Endothelial cell of umbilical vein (primary cell): ENCODE measurements around the gene SELENOH.

Experiments
- CTCF ChIP-seq, 2 donors: IDR thresholded peaks; 1 replicate in 1 of 2; 2 replicates in 1 of 2; pipeline ENCODE4 v1.5.1; 2011; ENCODE audit warnings: low read length in 2 of 2, mild to moderate bottlenecking in 2 of 2, moderate library complexity in 2 of 2, control low read depth in 1 of 2, inconsistent platforms in 1 of 2, low read depth in 1 of 2; ENCODE audit not compliant: insufficient read depth in 1 of 2; ENCODE audit errors: extremely low read depth in 1 of 2
- EZH2 ChIP-seq: IDR thresholded peaks from 2 replicates; pipeline ENCODE4 v1.6.1; 2012; ENCODE audit warnings: borderline replicate concordance, low read depth, mild to moderate bottlenecking, moderate library complexity, low read length, inconsistent platforms; ENCODE audit not compliant: severe bottlenecking
- FOS ChIP-seq: IDR thresholded peaks from 2 replicates; pipeline ENCODE4 v1.6.1; 2011; ENCODE audit warnings: mild to moderate bottlenecking, low read length, moderate library complexity, borderline replicate concordance; ENCODE audit not compliant: insufficient read depth
- JUN ChIP-seq: IDR thresholded peaks from 2 replicates; pipeline ENCODE4 v1.6.1; 2011; ENCODE audit warnings: borderline replicate concordance, low read depth; ENCODE audit not compliant: insufficient read length, insufficient read depth
- MAX ChIP-seq: IDR thresholded peaks from 2 replicates; pipeline ENCODE4 v1.6.1; 2011; ENCODE audit not compliant: insufficient read depth, insufficient read length
- MYC ChIP-seq: IDR thresholded peaks from one replicate; pipeline ENCODE4 v1.6.1; 2011; ENCODE audit warnings: mild to moderate bottlenecking, low read depth, low read length
- POLR2A ChIP-seq: IDR thresholded peaks from 2 replicates; pipeline ENCODE4 v1.6.1; 2012; ENCODE audit warnings: low read depth, mild to moderate bottlenecking, control low read depth, low read length
- POLR2AphosphoS5 ChIP-seq: IDR thresholded peaks from 2 replicates; pipeline ENCODE4 v1.6.1; 2012; ENCODE audit warnings: low read depth, mild to moderate bottlenecking, control low read depth, low read length, moderate library complexity; ENCODE audit not compliant: insufficient read depth

- TF ChIP-seq CTCF (IDR thresholded peaks at IDR 0.05; ENCODE audit: extremely low read depth in 1 of 2, insufficient read depth in 1 of 2, low read depth in 1 of 2, low read length in 2 of 2): no peak
- no peak for TF ChIP-seq POLR2A
- peak; percentile 77 for TF ChIP-seq POLR2AphosphoS5
- TF ChIP-seq JUN: no peak
- no peak for TF ChIP-seq EZH2
- TF ChIP-seq MYC: no peak
- TF ChIP-seq FOS: no peak
- no peak for TF ChIP-seq MAX
Observed at GRCh38 chr11:57775491-57775890, 34.2 kb downstream of the SELENOH start.
